Hematopoietic multipotent progenitor cell treated with erythropoietin and hydrocortisone succinate and interleukin-3 and kit ligand, for 17 days (in vitro differentiated cells): ENCODE data around the gene ANKRD18B.
"Not testable (repeated sequence)": the region's sequence is repeated elsewhere in the genome, so short reads cannot be mapped to it uniquely, and the experiment has no call there.

Experiments used
- DNase-seq: peaks from one replicate; pipeline ENCODE4 v3.0.0-alpha.2; 2015; ENCODE audit warnings: low spot score

Gene ANKRD18B

DNA sequence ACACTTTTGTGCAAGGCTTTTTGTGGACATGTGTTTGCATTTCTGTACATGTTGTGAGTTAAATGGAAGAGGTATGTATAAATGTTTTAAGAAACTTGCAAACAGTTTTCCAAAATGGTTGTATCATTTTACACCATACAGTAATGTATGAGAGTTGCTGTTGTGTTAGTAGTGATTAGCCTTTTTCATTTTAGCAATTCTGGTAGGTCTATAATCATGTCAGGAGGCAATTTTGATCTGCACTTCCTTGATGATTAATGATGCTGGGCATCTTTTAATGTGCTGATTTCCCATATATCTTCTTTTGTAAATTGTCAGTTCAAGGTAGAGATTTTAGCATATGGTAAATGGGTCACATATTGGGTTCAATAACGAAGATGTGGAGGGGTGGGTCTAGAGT, 87.3 kb downstream of the ANKRD18B start:
- DNase-seq, result no peak

DNA sequence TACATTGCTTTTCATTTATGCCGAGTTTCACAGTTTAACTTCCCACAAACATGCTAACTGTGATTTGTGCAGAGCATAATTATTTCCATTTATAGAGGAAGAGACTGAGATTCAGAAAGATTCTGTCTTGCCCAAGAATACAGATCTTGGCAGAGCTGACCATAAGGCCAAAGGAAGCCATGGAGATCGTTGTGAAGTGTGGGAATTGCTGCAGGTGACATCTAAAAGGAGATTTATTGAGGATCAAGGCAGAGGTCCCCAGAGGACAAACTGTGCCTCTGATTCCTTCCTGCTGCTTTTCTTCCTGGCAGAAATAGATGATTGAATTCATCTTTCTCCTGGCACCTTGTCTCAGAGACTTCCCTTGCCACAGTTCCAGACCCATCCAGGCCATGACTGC, 88.4 kb downstream of the ANKRD18B start:
- DNase-seq, result not testable (repeated sequence)

DNA sequence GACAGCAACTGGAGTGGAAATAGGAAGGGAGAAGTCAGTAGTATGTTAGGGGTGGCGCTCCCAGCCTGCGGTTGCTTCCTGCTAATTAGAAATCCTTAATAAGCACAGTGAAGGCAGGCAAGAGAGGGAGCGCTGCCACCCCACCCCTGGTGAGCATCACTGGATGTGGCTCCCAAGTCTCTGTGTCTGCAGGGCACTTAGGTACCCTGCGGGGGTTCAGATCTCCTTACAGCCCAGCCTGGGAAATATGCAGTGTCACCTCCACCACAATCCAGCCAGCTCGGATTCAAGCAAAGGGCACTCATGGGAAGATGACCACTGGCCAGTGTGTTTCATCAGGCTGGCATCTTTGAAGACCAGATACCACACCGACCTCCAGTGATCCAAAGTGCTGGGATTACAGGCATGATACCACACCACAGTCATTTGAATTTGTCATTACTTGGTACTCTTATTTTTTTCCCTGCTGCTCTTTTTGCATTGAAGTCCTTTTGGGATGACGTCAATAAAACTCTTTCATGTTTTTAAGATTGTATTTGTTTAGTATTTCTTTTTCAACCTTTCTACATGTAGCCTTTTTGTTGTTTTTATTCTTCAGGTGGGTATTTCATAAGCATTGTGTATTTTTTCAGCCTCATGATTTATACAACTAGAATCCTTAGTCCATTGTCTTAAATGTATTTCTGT, 90.1 kb downstream of the ANKRD18B start:
- DNase-seq, result no peak

DNA sequence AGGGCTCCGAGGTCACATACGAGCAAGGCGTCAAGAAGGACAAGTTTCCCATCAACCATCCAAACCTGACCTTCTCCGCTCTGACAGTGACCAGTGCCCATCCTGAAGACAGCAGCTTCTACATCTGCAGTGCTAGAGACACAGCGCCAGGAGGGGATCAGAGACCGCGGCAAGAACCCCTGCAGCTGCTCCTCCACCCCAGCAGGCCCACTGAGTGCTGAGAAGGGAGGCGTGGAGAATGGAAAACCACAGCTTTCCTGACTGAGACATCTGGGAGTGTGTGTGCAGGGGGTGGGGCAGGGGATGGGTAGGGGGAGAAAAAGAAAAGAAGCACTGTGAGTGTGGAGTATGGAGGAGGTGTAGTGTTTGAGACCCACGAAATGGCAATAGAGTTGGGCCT, 94.3 kb downstream of the ANKRD18B start:
- not testable (repeated sequence) for DNase-seq

DNA sequence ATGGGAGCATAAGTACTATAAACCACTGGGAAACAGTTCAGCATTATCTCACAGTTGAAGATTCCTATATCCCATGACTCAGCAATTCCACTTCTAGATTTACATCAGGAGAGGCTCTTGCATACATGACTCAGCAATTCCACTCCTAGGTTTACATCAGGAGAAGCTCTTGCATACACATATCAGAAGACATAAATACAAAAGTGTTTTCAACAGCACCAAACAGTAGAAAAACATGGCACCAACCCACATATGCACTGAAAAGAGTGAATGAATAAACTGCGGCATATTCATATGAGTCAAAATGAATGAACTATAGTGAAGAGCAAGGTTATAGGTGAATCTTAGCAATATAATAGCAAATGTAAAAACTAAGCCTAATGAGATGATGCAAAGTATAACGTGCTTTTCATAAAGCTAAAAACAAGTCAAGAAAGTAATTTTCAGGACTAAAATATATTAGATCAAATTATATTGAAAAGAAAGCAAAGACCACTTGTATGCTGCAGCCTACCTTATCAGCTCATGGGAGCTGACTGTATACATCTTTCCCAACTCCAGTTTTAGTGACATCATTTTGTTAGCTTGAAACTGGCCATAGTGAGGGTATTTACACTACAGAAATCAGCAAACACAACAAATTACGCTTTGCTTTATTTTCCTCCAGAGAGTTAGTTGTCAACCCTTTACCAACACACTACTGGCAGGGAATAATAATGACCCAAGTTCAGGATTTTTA, 95.8 kb downstream of the ANKRD18B start:
- DNase-seq, result peak; percentile 94

DNA sequence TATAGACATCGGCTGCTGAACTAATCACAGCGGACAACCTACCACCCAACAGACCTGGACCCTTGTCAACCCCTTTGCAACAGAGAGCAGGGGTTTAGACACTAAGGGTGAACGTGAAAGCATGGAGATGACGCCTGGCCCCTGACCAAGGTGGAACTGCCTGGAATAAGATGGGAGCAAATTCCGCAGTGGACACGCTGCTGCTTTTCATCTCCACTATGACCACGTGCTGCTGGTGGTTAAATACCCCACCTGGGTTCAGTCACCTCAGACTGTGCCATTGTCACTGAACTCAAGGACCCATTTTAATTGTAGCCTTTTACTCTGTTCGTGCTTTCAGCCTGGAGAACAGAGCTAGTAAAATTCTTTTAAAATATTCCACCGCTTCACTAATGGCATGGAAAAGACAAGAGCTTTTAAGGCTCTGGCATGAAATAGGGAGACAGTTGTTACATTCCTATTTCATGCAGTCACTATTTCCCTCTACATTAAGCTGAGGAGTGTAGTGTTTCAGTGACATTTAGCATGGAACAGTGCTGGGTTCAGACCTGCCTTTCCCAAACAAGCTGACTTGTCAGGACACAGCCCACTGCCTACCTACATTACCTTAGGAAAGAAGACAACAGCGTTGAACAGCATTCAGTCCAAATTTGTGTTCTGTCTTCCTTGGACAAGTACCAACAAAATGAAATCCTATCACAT, 96.8 kb downstream of the ANKRD18B start:
- peak; percentile 32 for DNase-seq
